SK-N-SH (cell line): Measurements from ENCODE around the gene RAC2.

Source experiments
- CHD2 ChIP-seq: fragments of 150-350 bp; IDR thresholded peaks from 2 replicates; pipeline ENCODE4 v1.6.1; 2018; ENCODE audit warnings: low read length; ENCODE audit not compliant: partially characterized antibody
- EP300 ChIP-seq, 2 experiments: IDR thresholded peaks; 2 replicates each; pipeline versions ENCODE4 v1.4.0 to v1.6.1; 2012; ENCODE audit warnings: borderline replicate concordance in 1 of 2, low read depth in 1 of 2, low read length in 1 of 2
- EZH2phosphoT487 ChIP-seq: fragments of 200-600 bp; sonication (generic); IDR thresholded peaks from 2 replicates; pipeline ENCODE4 v1.6.1; 2017; ENCODE audit warnings: low read depth, mixed run types, mild to moderate bottlenecking, antibody characterized with exemption, moderate library complexity, borderline replicate concordance
- GATA2 ChIP-seq: sonication (generic); formaldehyde crosslinking; IDR thresholded peaks from 2 replicates; pipeline ENCODE4 v1.5.0; 2020; ENCODE audit warnings: mild to moderate bottlenecking, missing genetic modification reagents
- NFIC ChIP-seq: IDR thresholded peaks from 2 replicates; pipeline ENCODE4 v1.4.0; 2012; ENCODE audit warnings: borderline replicate concordance
- NRF1 ChIP-seq: IDR thresholded peaks from 2 replicates; pipeline ENCODE4 v1.6.1; 2012; ENCODE audit warnings: low read depth, mild to moderate bottlenecking, low read length
- TCF12 ChIP-seq: IDR thresholded peaks from 2 replicates; pipeline ENCODE4 v1.4.0; 2012
- TEAD4 ChIP-seq: IDR thresholded peaks from 2 replicates; pipeline ENCODE4 v1.4.0; 2012; ENCODE audit warnings: mild to moderate bottlenecking, borderline replicate concordance; ENCODE audit not compliant: insufficient read depth
- ZBTB33 ChIP-seq: IDR thresholded peaks from 2 replicates; pipeline ENCODE4 v1.4.0; 2012; ENCODE audit warnings: low read depth, borderline replicate concordance
- TF ChIP-seq, protein P1 (sequence below): fragments of 200-600 bp; sonication (generic); IDR thresholded peaks from 2 replicates; pipeline ENCODE4 v1.6.1; 2017; ENCODE audit warnings: antibody characterized with exemption, mild to moderate bottlenecking, moderate library complexity

- TF ChIP-seq TEAD4 = no peak
- no peak for TF ChIP-seq ZBTB33
- TF ChIP-seq TCF12 = no peak
- TF ChIP-seq, protein P1, sequence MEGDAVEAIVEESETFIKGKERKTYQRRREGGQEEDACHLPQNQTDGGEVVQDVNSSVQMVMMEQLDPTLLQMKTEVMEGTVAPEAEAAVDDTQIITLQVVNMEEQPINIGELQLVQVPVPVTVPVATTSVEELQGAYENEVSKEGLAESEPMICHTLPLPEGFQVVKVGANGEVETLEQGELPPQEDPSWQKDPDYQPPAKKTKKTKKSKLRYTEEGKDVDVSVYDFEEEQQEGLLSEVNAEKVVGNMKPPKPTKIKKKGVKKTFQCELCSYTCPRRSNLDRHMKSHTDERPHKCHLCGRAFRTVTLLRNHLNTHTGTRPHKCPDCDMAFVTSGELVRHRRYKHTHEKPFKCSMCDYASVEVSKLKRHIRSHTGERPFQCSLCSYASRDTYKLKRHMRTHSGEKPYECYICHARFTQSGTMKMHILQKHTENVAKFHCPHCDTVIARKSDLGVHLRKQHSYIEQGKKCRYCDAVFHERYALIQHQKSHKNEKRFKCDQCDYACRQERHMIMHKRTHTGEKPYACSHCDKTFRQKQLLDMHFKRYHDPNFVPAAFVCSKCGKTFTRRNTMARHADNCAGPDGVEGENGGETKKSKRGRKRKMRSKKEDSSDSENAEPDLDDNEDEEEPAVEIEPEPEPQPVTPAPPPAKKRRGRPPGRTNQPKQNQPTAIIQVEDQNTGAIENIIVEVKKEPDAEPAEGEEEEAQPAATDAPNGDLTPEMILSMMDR = no peak
- TF ChIP-seq EZH2phosphoT487 = no peak
- no peak for TF ChIP-seq NRF1
- TF ChIP-seq CHD2 = no peak
- no peak for TF ChIP-seq GATA2 (CRISPR knock-in tag)
- no peak for TF ChIP-seq NFIC
- no peak for TF ChIP-seq EP300 (IDR thresholded peaks at IDR 0.05; ENCODE audit: borderline replicate concordance in 1 of 2, low read depth in 1 of 2, low read length in 1 of 2)
Measured at GRCh38 chr22:37211075-37211865, 32.8 kb downstream of the RAC2 start.
